GM10266 (cell line): Measurements from ENCODE around the gene MUC5AC.

ENCODE experiments used
- DNase-seq: peaks from one replicate; pipeline ENCODE4 v3.0.0; 2012; ENCODE audit errors: extremely low spot score
- TF ChIP-seq, protein P1 (sequence below): IDR thresholded peaks from 2 replicates; pipeline ENCODE4 v1.5.1; 2012; ENCODE audit warnings: mild to moderate bottlenecking, low read depth; ENCODE audit not compliant: control insufficient read depth, insufficient read depth; ENCODE audit errors: missing control alignments

The MUC5AC gene

DNA sequence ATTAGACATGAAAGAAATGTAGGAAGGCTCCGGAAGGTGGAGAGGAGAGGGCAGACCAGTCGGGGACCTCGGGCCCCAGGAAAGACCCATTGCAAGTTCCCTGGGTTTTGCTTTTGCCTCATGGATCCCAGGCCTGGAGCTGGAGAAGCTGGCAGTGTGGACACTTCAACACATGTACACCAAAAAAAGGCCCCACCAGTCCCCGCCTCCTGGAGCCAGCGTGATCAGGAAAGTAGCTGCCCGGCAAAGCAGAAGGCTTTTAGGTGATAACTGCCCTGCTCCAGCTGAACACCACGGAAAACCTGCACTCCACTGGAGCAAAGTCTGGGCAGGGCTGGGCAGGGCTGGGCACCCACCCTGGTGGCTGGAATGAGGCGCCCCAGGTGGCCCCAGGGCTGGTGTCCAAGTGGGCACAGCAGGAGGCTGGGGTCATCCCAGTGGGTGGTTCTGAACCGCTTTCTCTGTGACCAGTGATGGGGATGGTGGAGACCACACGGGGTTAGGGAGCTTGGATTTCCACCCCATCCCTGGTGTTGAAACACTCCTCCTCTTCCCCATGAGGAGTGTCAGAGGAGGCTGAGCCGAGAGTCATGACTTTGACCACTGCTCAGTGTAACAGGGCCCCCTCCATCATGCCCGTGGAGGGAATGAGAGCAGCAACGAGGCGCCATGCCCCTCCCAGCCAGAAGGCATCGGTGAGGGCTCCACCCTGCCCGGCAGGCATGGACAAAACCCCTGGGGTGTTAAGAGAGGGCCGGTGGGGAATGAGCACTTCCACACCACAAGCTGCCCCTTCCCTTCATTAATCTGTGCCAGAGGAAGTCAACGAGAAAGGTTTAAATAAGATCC, 16.9 kb upstream of the MUC5AC start:
- DNase-seq: no peak
- TF ChIP-seq, protein P1, sequence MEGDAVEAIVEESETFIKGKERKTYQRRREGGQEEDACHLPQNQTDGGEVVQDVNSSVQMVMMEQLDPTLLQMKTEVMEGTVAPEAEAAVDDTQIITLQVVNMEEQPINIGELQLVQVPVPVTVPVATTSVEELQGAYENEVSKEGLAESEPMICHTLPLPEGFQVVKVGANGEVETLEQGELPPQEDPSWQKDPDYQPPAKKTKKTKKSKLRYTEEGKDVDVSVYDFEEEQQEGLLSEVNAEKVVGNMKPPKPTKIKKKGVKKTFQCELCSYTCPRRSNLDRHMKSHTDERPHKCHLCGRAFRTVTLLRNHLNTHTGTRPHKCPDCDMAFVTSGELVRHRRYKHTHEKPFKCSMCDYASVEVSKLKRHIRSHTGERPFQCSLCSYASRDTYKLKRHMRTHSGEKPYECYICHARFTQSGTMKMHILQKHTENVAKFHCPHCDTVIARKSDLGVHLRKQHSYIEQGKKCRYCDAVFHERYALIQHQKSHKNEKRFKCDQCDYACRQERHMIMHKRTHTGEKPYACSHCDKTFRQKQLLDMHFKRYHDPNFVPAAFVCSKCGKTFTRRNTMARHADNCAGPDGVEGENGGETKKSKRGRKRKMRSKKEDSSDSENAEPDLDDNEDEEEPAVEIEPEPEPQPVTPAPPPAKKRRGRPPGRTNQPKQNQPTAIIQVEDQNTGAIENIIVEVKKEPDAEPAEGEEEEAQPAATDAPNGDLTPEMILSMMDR: no peak

DNA sequence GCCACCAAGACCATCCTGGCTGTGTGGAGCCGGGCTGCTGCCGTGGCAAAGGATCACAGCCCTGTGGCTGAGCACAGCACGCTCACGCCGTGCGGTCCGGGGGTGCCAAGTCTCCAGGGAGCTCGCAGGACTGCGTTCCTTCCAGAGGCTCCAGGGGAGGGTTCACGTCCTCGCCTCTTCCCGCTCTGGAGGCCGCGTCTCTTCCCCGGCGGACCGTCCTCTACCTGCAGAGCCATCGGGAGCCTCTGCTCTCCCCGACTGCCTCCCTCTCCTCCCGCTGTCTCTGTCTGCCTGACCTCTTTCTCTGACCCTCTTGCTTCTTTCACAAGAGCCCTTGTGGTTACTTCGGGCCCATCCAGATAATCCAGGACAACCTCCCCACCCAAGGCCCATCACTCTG, 11.4 kb upstream of the MUC5AC start:
- no peak for DNase-seq
- TF ChIP-seq, protein P1: no peak

DNA sequence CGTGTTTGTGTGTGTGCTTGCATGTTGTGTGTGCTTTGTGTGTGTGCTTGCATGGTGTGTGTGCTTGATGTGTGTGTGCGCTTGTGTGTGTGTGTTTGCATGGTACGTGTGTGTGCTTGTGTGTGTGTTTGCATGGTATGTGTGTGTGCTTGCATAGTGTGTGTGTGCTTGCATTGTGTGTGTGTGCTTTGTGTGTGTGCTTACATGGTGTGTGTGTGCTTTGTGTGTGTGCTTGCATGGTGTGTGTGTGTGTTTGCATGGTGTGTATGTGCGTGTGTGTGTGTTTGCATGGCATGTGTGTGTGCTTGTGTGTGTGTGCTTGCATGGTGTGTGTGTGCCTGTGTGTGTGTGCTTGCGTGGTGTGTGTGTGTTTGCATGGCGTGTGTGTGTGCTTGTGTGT, 10.0 kb upstream of the MUC5AC start:
- no peak for DNase-seq
- TF ChIP-seq, protein P1: no peak

DNA sequence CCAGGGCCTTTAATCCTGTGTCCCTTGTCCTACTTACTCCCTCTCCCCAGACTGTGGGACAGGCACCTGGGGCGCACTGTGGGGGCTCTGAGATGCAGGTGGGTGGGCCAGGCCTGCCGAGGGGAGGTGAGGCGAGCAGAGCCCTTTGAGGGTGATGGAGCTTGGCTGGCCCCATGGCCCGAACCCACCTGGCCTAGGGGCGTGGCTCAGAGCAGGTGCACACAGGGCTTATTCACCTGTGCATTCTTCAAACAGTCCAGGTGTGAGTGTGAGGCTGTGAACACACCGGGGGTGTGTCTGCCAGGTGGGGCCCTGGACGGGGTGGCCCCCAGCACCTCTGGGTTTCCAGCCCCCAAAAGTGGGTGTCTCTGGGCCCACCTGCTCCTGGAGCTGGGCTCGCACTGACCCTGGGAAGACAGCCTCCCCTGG, 9.0 kb upstream of the MUC5AC start:
- TF ChIP-seq, protein P1: no peak
- DNase-seq: no peak

DNA sequence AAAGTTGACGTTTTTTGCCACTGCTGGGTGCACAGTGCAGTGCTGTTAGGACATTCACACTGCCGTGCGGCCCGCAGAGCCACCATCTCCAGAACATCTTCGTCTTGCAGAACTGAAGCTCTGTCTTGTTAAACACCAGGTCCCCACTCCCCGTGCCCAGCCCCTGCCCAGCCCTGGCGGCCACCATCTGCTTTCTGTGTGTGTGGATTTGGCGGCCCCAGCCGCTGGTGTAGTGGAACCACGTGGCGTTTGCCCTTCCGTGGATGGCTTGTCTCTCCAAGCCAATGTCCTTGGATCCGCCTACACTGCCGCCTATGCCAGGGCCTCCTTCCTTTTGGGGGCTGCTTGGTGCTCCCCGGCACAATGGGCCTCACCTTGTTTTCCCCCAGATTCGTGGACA, 8.2 kb upstream of the MUC5AC start:
- TF ChIP-seq, protein P1: no peak

DNA sequence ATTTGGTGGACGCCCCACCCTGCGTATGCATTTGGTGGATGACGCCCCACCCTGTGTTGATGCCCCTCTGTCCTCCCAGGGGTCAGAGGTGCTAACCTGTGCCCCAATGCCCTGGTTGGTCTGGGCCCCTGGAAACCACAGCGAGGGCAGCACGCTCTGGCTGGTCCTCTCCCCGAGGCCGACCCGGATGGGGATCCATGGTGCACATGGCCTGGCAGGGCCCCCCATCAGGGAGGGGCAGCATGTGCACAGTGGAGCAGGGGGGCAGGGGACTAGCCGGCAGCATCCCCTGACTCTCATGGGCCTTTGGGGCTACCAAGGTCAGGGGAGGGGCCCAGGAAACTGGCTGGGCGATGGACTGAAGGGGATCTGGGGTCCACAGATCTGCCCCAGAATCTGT, 7.6 kb upstream of the MUC5AC start:
- TF ChIP-seq, protein P1: no peak

More for the DNA sequence above, 8.2 kb upstream of the MUC5AC start:
- no peak for DNase-seq

DNA sequence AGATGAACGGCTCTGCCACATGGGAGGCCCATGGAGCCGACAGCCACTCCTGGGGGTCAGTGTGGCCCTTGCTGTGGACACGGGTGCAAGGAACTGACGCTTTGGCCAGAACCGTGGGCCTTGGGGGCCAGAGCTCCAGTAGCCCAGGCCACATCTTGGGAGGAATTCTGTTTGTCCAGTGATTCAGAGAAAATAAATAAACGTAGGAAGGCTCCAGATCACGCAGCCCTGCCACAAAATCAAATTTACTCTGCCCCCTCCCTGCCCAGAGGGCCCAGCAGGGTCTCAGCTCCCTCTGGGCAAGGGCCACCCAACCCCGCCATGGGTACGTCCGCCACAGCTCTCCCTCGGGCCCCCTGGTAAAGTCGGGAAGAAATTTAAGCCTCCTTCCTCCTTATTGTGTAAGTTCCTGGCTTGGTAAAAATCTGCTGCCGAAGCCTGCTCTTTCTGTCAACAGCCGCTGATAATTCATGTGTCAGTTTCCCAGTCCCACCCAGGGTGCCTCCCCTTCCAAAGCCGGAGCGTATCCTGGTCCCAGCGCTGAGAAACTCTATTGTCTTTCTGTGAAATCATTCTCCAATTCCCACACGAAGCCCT, 6.9 kb upstream of the MUC5AC start:
- no peak for DNase-seq
- TF ChIP-seq, protein P1: no peak

More for the DNA sequence above, 7.6 kb upstream of the MUC5AC start:
- no peak for DNase-seq
